IMR-90 (cell line): ENCODE results near the gene PPP1R9B. TPM values are rescaled to one million over a fixed set of nuclear protein-coding genes. Genes with fewer than 3 reads are reported as not detected.
A peak's percentile ranks its signal among the peaks of the same experiment; 100 is the strongest.

ENCODE experiments used
- ATAC-seq: fragments of 200-7000 bp; cut with Tn5 transposase; 2 replicates; pipeline ENCODE4 v1.9.1; 2020; ENCODE audit warnings: low read depth, mild to moderate bottlenecking, moderate library complexity
- BruUV-seq: library from RNA; stranded (reverse); fragments of 400-500 nt; replicated peaks from 2 replicates; lab custom pipeline; 2021; lab: Mats Ljungman, UMichigan
- CTCF ChIA-PET: fragments of 300-600 bp; formaldehyde crosslinking; extraction: SDS; loops from one replicate; lab custom pipeline; 2021; ENCODE audit warnings: antibody characterized with exemption; lab: Yijun Ruan, JAX
- POLR2A ChIA-PET: fragments of 300-600 bp; sonication (Branson Sonifier 250); formaldehyde crosslinking; loops from one replicate; lab custom pipeline; 2022; ENCODE audit warnings: antibody characterized with exemption; ENCODE audit not compliant: unreplicated experiment; lab: Charles Lee
- DNase-seq: peaks from one replicate; pipeline ENCODE4 v3.0.0; 2013
- H2AFZ ChIP-seq: replicated peaks from 2 replicates; pipeline ENCODE3; 2013; ENCODE audit warnings: low read length, mild to moderate bottlenecking; ENCODE audit not compliant: poor library complexity
- H2AK5ac ChIP-seq: 2 replicates; pipeline ENCODE4 v1.6.1; 2013; ENCODE audit warnings: low read depth, low read length, inconsistent platforms
- H2AK9ac ChIP-seq: replicated peaks from 2 replicates; pipeline ENCODE3; 2013; ENCODE audit warnings: mild to moderate bottlenecking, low read depth, low read length, moderate library complexity; ENCODE audit not compliant: poor library complexity
- H2BK120ac ChIP-seq: 2 replicates; pipeline ENCODE4 v1.6.1; 2013; ENCODE audit warnings: low read depth, low read length, inconsistent platforms
- H2BK15ac ChIP-seq: 3 replicates; pipeline ENCODE4 v1.6.1; 2013; ENCODE audit warnings: low read depth, low read length, inconsistent platforms
- H2BK20ac ChIP-seq: 2 replicates; pipeline ENCODE4 v1.6.1; 2013; ENCODE audit warnings: low read depth, mild to moderate bottlenecking, inconsistent platforms, low read length, moderate library complexity
- H2BK5ac ChIP-seq: 2 replicates; pipeline ENCODE4 v1.6.1; 2013; ENCODE audit warnings: mild to moderate bottlenecking, low read depth, low read length, inconsistent platforms; ENCODE audit not compliant: poor library complexity, severe bottlenecking
- H3K14ac ChIP-seq: replicated peaks from 2 replicates; pipeline ENCODE4 v1.6.1; 2013; ENCODE audit warnings: low read depth, low read length, inconsistent platforms
- H3K18ac ChIP-seq: 2 replicates; pipeline ENCODE4 v1.6.1; 2013; ENCODE audit warnings: low read depth, low read length, control low read depth
- H3K23ac ChIP-seq: 2 replicates; pipeline ENCODE4 v1.6.1; 2013; ENCODE audit warnings: low read depth, low read length, inconsistent platforms
- H3K27ac ChIP-seq: 2 replicates; pipeline ENCODE4 v1.5.1; 2013; ENCODE audit warnings: mild to moderate bottlenecking, control low read depth, low read length; ENCODE audit not compliant: insufficient read depth
- H3K27me3 ChIP-seq: 2 replicates; pipeline ENCODE4 v1.6.1; 2013; ENCODE audit warnings: low read length; ENCODE audit not compliant: control insufficient read depth, insufficient read depth
- H3K36me3 ChIP-seq: 2 replicates; pipeline ENCODE4 v1.6.1; 2013; ENCODE audit warnings: low read length, mixed read lengths; ENCODE audit not compliant: control insufficient read depth, insufficient read depth
- H3K4ac ChIP-seq: 2 replicates; pipeline ENCODE4 v1.6.1; 2013; ENCODE audit warnings: low read depth, low read length, inconsistent platforms
- H3K4me1 ChIP-seq: 2 replicates; pipeline ENCODE4 v1.6.1; 2013; ENCODE audit warnings: low read length, mixed read lengths; ENCODE audit not compliant: control insufficient read depth, insufficient read depth
- H3K4me2 ChIP-seq: 2 replicates; pipeline ENCODE4 v1.6.1; 2013; ENCODE audit warnings: low read depth, mild to moderate bottlenecking, control low read depth, low read length, moderate library complexity
- H3K4me3 ChIP-seq: 2 replicates; pipeline ENCODE4 v1.5.1; 2013; ENCODE audit warnings: low read depth, mild to moderate bottlenecking, control low read depth, low read length, moderate library complexity; ENCODE audit not compliant: insufficient read depth
- H3K56ac ChIP-seq: 2 replicates; pipeline ENCODE4 v1.6.1; 2013; ENCODE audit warnings: low read length, inconsistent platforms; ENCODE audit not compliant: insufficient read depth; ENCODE audit errors: extremely low read depth
- H3K79me1 ChIP-seq, 2 experiments: 2 replicates each; pipeline ENCODE4 v1.6.1; 2013; ENCODE audit warnings: low read length in 2 of 2, inconsistent platforms in 1 of 2, low read depth in 1 of 2
- H3K9ac ChIP-seq: 2 replicates; pipeline ENCODE4 v1.6.1; 2013; ENCODE audit warnings: low read depth, low read length, control low read depth
- H3K9me1 ChIP-seq: 2 replicates; pipeline ENCODE4 v1.6.1; 2013; ENCODE audit warnings: low read length, inconsistent platforms; ENCODE audit not compliant: insufficient read depth
- H3K9me3 ChIP-seq: 2 replicates; pipeline ENCODE4 v1.6.1; 2013; ENCODE audit warnings: low read length; ENCODE audit not compliant: control insufficient read depth, insufficient read depth
- H4K20me1 ChIP-seq: 2 replicates; pipeline ENCODE4 v1.6.1; 2013; ENCODE audit warnings: low read length, inconsistent platforms; ENCODE audit not compliant: insufficient read depth
- H4K5ac ChIP-seq: 2 replicates; pipeline ENCODE4 v1.6.1; 2013; ENCODE audit warnings: mild to moderate bottlenecking, low read depth, low read length, control low read depth
- H4K8ac ChIP-seq, 2 experiments: 2 replicates each; pipeline ENCODE4 v1.6.1; 2013; ENCODE audit warnings: low read depth in 2 of 2, low read length in 2 of 2, control low read depth in 1 of 2, inconsistent platforms in 1 of 2
- H4K91ac ChIP-seq: 2 replicates; pipeline ENCODE4 v1.6.1; 2013; ENCODE audit warnings: low read depth, low read length, inconsistent platforms; ENCODE audit not compliant: insufficient read depth
- CEBPB ChIP-seq: IDR thresholded peaks from 2 replicates; pipeline ENCODE4 v1.6.1; 2012; ENCODE audit warnings: low read depth, low read length, improper control_type of control experiment
- CHD1 ChIP-seq: IDR thresholded peaks from 2 replicates; pipeline ENCODE4 v1.6.1; 2012; ENCODE audit warnings: low read depth, low read length, improper control_type of control experiment
- CTCF ChIP-seq: conservative IDR thresholded peaks from 2 replicates; pipeline ENCODE4 v1.5.1; 2012; ENCODE audit warnings: mild to moderate bottlenecking, low read depth, low read length, improper control_type of control experiment
- ELK1 ChIP-seq: fragments of 150-350 bp; IDR thresholded peaks from 2 replicates; pipeline ENCODE4 v1.6.1; 2016; ENCODE audit warnings: low read depth, mild to moderate bottlenecking, low read length, moderate library complexity, borderline replicate concordance
- FOS ChIP-seq: fragments of 150-350 bp; IDR thresholded peaks from 2 replicates; pipeline ENCODE4 v1.6.1; 2016; ENCODE audit warnings: low read depth, low read length
- MAZ ChIP-seq: IDR thresholded peaks from 2 replicates; pipeline ENCODE4 v1.6.1; 2012; ENCODE audit warnings: low read depth, mild to moderate bottlenecking, low read length, improper control_type of control experiment, moderate library complexity, borderline replicate concordance
- MXI1 ChIP-seq: IDR thresholded peaks from 2 replicates; pipeline ENCODE4 v1.6.1; 2012; ENCODE audit warnings: low read depth, mild to moderate bottlenecking, low read length, moderate library complexity, borderline replicate concordance
- NFE2L2 ChIP-seq: fragments of 150-350 bp; IDR thresholded peaks from 2 replicates; pipeline ENCODE4 v1.6.1; 2016; ENCODE audit warnings: low read depth, mild to moderate bottlenecking, low read length
- POLR2A ChIP-seq: IDR thresholded peaks from 2 replicates; pipeline ENCODE4 v1.6.1; 2012; ENCODE audit warnings: mild to moderate bottlenecking, low read depth, low read length
- RAD21 ChIP-seq: IDR thresholded peaks from 2 replicates; pipeline ENCODE4 v1.6.1; 2012; ENCODE audit warnings: low read length, improper control_type of control experiment
- RCOR1 ChIP-seq: IDR thresholded peaks from 2 replicates; pipeline ENCODE4 v1.6.1; 2012; ENCODE audit warnings: mild to moderate bottlenecking, low read length, improper control_type of control experiment; ENCODE audit not compliant: insufficient replicate concordance
- RFX5 ChIP-seq: IDR thresholded peaks from 2 replicates; pipeline ENCODE4 v1.8.0; 2012; ENCODE audit warnings: low read depth, mild to moderate bottlenecking, low read length, moderate library complexity
- SMC3 ChIP-seq: fragments of 150-350 bp; IDR thresholded peaks from 2 replicates; pipeline ENCODE4 v1.6.1; 2016; ENCODE audit warnings: low read depth, mild to moderate bottlenecking, antibody characterized with exemption, low read length, moderate library complexity
- USF2 ChIP-seq: fragments of 150-350 bp; IDR thresholded peaks from 2 replicates; pipeline ENCODE4 v1.6.1; 2017; ENCODE audit warnings: mild to moderate bottlenecking, antibody characterized with exemption, low read length, low read depth
- WGBS, 2 experiments: methylation state at CpG; one replicate each; pipeline versions ENCODE4 v1.1.5 to v1.1.7; 2013; ENCODE audit warnings: missing lambda C conversion rate in 2 of 2; ENCODE audit not compliant: insufficient read length in 1 of 2; ENCODE audit errors: extremely low coverage in 2 of 2; 5-methylcytosine and 5-hydroxymethylcytosine counted together
- dilution Hi-C: fragments of 300-500 bp; cut with HindIII; formaldehyde crosslinking; loops from one replicate; pipeline ENCODE4 v1.14.3; 2018; ENCODE audit warnings: low sequenced_read_pairs; ENCODE audit not compliant: unreplicated experiment
- in situ Hi-C: fragments of 300-500 bp; cut with MboI; formaldehyde crosslinking; loops from 3 replicates; pipeline ENCODE4 v1.14.3; 2019; ENCODE audit warnings: low sequenced_read_pairs, inconsistent platforms, mixed read lengths
- intact Hi-C: fragments of 100-400 bp; cut with micrococcal nuclease; formaldehyde crosslinking; loops from 2 replicates; pipeline ENCODE4 v1.10.0; 2022
- polyA plus RNA-seq, 3 experiments: library from polyadenylated mRNA; depleted of rRNA; stranded (reverse); fragments of >200 nt; gene quantifications; 2 replicates each; pipeline ENCODE4 v1.2.3, GENCODE V29; 2012; ENCODE audit warnings: low replicate concordance in 1 of 3
- total RNA-seq: library from RNA; depleted of rRNA; stranded (reverse); fragments of >200 nt; gene quantifications from 2 replicates; pipeline ENCODE4 v1.2.3, GENCODE V29; 2012

The PPP1R9B gene
- total and polyA plus RNA-seq, 2 of the 4 experiments (the other 2 are of a cell fraction) = 23.0 to 28.0 TPM

GRCh38 chr17:50190603-50191358 lies 40.3 kb upstream of the PPP1R9B start:
- ATAC-seq (no peak), DNase-seq (peak; percentile 82)
- TF ChIP-seq CEBPB = no peak
- peak; percentile 71; the same call in 1 of the 2 replicates for TF ChIP-seq CHD1
- TF ChIP-seq FOS = no peak
- no peak; the same call in 1 of the 2 replicates for TF ChIP-seq POLR2A
- TF ChIP-seq NFE2L2 = no peak
- no peak for TF ChIP-seq RAD21
- no peak for TF ChIP-seq RFX5
- TF ChIP-seq MAZ = peak; percentile 50; the same call in 1 of the 2 replicates
- TF ChIP-seq SMC3 = no peak
- TF ChIP-seq CTCF = no peak
- peak; percentile 49 for TF ChIP-seq RCOR1
- TF ChIP-seq USF2 = no peak
- peak; percentile 16; the same call in 1 of the 2 replicates for TF ChIP-seq MXI1
- TF ChIP-seq ELK1 = no peak

More at GRCh38 chr17:50190603-50191358, 40.3 kb upstream of the PPP1R9B start:
- H3K9me3 ChIP-seq = no peaks in the 10 kb centered on the region
- in situ Hi-C loops (no loop called here), intact Hi-C loops (no loop called here), dilution Hi-C loops (no loop called here)
- H2AFZ ChIP-seq = peak overlapping the region; percentile 69
- no peak overlapping the region for H3K4me2 ChIP-seq
- peak overlapping the region; percentile 83 for H4K5ac ChIP-seq
- peak overlapping the region; percentile 93 for H3K18ac ChIP-seq
- ChIA-PET CTCF (no interaction called here), POLR2A (interaction anchor here (0.5 to 3.6 kb wide), 6 partner anchors 9 to 98 kb away, joined by 3 to 17 read pairs (median 3); partner anchors contain the start of gene COL1A1)
- H2AK5ac ChIP-seq = peak overlapping the region; percentile 93
- peak overlapping the region; percentile 72 for H2BK120ac ChIP-seq
- peaks cover 37% of the 10 kb centered on the region for H3K4me1 ChIP-seq
- peaks cover 4 to 95% of the 10 kb centered on the region in 2 experiments; a peak in 3 of 4 replicates for H3K79me1 ChIP-seq
- H2BK5ac ChIP-seq = peak overlapping the region; percentile 99
- no TSS peak for BruUV-seq
- H4K8ac ChIP-seq = peak overlapping the region; percentile 65 to 86
- no peak overlapping the region for H3K4me3 ChIP-seq
- 0 out of 2 replicates have a peak overlapping the region, but pooled peaks have one; percentile 0 for H2BK20ac ChIP-seq
- H3K36me3 ChIP-seq = peaks cover 99% of the 10 kb centered on the region
- no peaks in the 10 kb centered on the region; the same call in 1 of the 2 replicates for H3K9me1 ChIP-seq
- peak overlapping the region; percentile 91 for H3K14ac ChIP-seq
- H3K27ac ChIP-seq = peak overlapping the region; percentile 99
- H3K27me3 ChIP-seq = no peaks in the 10 kb centered on the region
- peak overlapping the region; percentile 83 for H4K91ac ChIP-seq
- peak overlapping the region; percentile 100 for H3K4ac ChIP-seq
- H3K9ac ChIP-seq = peak overlapping the region; percentile 58
- peak overlapping the region; percentile 91 for H3K23ac ChIP-seq
- peak overlapping the region; percentile 88 for H3K56ac ChIP-seq
- peaks cover 94% of the 10 kb centered on the region for H4K20me1 ChIP-seq
- peak overlapping the region; percentile 92 for H2AK9ac ChIP-seq
- no peak overlapping the region for H2BK15ac ChIP-seq
- 67% methylated on average over 1 of the region's 8 CpGs; no CpG with 5 or more reads in 1 of the 2 experiments for WGBS, 2 experiments
